HPDE6-E6E7 (cell line): Measurements from ENCODE around the gene CDX1.

ENCODE experiments used
- DNase-seq: peaks from one replicate; pipeline ENCODE4 v3.0.0; 2011; ENCODE audit warnings: missing footprints; ENCODE audit errors: extremely low spot score

The CDX1 gene

GRCh38 chr5:150163035-150163434, 3.5 kb upstream of the CDX1 start:
- no peak for DNase-seq

DNA sequence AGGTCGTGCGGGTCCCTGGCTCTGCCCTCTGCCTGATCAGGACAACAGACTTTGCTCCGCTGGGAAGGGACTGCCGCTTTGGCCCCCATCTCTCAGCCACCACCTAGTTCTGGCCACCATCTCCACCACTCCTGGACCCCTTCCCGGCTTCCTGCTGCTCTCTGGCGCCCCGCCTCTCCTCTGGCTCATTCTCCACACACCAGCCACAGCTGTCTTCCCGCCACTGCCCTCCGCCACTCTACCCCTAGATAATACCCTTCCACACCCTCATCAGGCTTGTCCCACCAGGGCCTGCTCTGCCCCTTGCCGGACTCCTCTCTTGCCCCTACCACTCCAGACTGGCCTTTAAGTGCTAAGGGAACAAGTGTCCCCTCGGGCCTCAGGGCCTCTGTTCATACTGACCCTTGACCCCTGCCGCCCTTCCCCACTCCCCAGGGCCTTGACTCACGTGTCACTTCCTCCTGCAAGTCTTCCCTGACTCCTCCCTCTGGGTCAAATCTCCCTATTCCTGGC, 3.0 kb upstream of the CDX1 start:
- no peak for DNase-seq

GRCh38 chr5:150164211-150164980, 2.2 kb upstream of the CDX1 start:
- no peak for DNase-seq

DNA sequence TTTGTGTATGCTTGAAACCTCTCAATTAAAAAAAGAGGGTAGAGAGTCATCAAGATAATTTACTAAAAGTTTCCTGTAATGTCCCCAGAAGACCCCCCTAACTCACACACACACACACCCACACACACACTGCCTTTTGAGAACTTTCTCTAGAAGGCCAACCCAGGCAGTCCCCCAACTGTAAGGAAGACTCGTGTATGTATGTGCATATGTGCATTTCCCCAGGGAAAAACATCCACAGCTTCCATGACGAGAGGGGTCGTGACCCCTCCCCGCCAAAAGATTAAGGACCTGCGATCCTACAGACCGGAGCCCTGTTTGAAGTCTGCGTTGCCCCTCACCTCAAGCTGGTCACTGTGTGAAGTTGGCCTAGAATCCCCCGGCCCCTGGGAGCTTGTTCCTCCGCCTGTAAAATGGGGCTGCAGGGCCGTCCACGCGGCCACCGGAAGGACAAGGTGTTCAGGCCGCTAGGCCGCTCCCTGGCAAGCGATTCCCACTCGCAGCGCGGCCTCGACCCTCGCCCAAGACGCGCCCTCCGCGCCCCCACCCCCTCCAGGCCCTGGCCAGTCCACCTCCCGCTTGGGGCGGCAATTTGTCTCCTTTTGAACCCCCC, 435 bp upstream of the CDX1 start:
- no peak for DNase-seq

- no peak for DNase-seq
These were observed 903 bp downstream of the CDX1 start for GRCh38 chr5:150167512-150167850.

GRCh38 chr5:150167908-150168307, 1.3 kb downstream of the CDX1 start:
- no peak for DNase-seq

DNA sequence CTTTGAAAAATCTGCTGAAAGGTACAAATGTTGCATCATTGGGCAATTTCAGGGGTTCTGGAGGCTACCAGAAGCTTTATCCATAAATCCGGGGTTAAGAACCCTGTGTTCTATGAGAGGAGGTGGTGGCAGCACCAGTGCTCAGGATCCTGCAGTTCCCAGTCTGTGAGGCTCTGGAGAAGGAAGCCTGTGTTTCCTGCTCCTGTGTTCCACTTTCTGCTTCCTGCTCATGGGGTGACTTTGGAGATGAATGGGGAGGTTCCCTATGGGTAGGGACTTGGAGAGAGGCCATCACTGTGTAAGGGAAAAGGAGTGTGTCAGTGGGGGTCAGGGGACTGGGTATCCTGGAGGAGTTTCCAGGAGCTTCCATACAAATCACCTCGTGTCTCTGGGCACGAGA, 2.3 kb downstream of the CDX1 start:
- DNase-seq, result no peak

DNA sequence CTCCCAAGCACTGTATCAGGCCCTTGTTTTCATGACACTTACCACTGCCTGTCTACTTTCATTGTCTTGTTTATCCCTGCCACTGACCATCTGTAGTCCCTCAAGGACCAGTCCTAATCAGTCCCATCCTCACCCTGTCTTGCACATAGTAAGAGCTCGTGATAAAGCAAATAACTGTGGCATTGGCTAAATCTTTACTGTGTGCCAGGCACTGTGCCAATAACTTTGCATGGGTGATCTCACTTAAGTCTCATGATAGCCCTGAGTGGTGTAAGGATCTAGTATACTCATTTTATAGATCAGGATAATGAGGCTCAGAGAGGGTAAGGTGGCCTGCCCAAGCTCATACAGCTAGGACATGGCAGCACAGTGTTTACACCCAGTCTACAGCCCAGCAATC, 5.6 kb downstream of the CDX1 start:
- no peak for DNase-seq

DNA sequence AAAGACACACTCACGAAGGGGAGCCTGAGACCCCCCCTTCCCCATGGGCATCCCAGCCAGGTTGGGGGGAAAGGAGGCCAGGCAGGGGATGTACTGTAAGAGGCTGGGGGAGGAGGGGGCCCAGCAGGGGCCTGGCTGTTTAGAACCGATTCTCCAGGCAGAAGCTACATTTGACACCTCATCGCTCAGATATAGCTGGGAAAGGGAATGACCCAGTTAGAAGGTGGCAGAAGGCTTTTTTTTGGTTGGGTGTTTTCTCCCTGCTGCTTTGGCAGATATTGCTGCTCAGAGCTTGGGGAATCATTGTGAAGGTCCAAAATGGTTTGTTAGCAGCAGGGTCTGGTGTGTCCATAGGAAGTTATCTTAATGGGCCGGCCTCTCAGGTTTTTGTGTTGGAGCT, 6.0 kb downstream of the CDX1 start:
- no peak for DNase-seq

DNA sequence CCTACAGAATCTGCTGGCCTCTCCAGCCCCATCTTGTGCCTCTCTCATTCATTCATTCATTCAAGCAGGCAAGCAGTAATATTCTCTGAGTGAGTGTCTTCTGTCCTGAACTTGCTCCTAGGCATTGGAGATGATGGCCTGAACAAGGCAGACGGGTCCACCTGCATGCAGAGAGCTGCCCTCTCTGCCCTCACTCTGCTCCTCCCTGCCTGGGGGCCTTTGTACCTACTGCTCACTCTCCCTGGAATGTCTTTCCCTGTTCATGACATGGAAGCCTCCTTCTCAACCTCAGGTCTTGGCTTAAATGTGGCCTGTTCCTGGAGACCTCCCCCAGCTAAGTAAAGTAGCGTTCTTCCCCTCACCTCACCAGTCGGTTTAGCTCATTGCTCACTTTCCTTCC, 6.6 kb downstream of the CDX1 start:
- no peak for DNase-seq

DNA sequence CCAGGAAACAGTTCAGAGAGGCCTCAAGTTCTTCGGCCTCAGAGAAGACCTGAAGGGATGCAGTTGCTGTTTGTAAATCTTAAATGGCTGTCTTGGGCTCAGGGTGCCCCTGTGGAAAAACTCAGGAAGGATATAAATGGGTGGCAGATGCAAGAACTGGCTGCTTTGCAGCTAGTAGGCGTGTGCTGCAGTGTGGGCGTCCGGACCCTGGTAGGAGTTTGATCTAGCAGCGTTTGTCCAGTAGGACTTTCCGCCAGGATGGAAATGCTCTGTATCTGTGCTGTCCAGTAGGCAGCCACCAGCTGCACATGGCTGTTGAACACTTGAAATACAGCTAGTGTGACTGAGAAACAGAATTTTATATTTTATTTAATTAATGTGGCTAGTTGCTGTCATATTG, 7.7 kb downstream of the CDX1 start:
- no peak for DNase-seq

GRCh38 chr5:150175076-150175475, 8.5 kb downstream of the CDX1 start:
- DNase-seq, result no peak

GRCh38 chr5:150175536-150175935, 9.0 kb downstream of the CDX1 start:
- DNase-seq, result peak; percentile 44

DNA sequence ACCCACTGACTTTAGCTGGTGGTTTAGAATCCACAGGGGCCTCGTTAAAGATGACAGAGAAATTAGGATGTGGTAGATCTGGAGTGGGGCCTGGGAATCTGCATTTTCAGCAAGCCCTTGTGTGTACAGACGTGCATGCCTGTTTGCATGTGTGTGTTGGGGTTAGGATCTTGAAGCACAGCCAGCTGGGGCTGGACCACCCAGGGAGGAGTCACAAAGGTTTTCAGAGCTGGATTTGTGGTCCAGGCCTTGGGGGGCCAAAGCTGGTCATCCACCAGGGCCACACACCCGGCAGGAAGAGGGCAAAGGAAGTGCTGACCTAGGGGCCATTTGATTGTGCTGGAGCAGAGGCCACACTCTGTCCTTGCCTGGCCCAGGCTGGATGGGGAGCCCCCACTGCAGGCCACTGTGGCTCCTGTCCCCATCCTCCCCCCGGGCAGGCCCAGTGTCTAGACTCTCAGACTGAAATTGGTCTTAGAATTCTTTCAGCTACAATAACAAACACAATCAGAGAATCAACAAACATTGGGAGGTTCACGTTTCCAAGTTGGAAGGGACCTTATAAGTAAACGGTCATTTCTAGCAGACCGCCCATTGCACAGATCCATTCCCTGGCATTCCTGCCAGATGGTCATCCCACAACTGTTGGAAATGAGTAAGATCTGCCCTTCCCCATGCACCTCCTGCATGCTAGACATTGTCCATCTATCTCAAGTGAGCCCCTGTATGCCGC, 10.3 kb downstream of the CDX1 start:
- no peak for DNase-seq

GRCh38 chr5:150177721-150178120, 11.1 kb downstream of the CDX1 start:
- no peak for DNase-seq

- no peak for DNase-seq
These were observed 11.7 kb downstream of the CDX1 start for GRCh38 chr5:150178262-150178661.

DNA sequence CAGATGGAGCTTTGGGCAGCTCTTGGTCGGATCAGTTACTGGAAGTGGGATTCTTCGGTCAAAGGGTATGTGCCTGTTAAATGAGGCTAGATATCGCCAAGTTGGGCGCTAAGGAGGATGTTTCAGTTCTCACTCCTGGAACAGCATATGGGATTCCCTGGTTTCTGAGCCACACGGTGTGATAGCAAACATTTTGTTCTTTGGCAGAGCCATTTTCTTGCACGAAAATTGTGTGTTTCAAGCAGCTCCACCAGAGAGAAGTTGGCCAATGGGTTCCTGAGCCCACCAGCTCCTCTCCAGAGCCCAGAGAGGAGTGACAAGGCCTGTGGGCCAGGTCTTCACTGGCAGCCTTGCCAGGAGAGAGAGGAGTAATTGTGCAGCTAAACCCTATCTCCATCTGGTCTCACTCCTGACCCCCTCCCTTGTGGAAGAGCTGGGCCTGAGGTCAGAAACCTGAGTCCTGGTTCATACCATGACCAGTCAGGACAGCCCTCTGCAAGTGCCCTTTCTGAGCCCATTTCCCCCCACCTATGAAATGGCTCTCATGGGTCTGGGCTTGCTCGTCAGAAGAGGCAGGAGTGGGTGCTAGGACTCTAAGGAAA, 12.5 kb downstream of the CDX1 start:
- no peak for DNase-seq

DNA sequence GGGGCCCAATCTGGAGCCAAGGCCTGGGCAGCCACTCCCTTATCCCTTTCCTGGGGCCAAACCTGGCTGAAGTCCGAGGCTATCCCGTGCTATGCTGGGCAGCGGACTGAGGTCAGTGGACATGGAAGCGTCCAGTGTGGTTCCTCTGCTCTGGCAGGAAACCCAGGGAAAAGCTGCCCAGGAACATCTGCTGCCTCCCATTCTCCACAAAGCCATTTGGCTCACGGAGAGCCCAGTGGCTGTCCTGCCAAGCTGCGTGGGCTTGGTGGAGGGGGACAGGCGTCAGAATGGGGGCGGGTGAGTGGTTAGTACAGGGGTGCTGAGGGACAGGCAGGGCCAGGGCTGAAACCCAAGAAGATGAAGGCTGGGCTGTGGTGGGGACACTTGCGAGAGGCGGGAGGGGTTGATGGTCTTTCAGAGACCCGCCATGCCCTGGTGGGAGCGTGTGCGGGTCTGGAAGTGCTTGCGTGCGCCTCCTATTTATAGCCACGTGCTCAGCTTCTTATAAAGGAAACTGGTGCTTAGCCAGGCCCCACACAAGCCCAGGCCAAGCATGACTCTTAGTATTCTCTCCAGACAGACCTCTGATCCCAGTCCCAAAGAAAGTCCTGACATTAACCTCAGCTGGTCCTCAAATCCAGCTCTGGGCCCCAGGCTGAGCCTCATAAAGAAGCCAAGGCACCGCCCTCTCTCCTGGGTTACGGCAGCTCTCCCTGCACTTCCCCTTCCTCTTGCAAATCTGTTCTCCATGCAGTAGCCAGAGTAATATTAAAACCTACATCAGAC, 13.9 kb downstream of the CDX1 start:
- no peak for DNase-seq

- no peak for DNase-seq
These were observed 14.4 kb downstream of the CDX1 start for GRCh38 chr5:150181027-150181426.

GRCh38 chr5:150181766-150182545, 15.4 kb downstream of the CDX1 start:
- no peak for DNase-seq

DNA sequence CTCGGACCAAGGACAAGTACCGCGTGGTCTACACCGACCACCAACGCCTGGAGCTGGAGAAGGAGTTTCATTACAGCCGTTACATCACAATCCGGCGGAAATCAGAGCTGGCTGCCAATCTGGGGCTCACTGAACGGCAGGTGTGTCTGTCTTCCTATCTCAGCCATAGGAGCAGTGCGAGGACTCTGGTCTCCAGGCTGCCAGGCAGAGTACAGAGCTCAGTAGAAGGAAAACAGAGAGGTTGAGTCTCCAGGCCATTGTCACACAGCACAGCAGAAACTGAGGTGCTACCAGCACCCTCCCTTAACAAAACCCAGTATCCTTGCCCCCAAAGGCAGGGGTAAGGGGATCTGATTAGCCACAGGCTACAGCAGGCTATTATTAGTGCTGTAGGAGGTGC, 16.2 kb downstream of the CDX1 start:
- no peak for DNase-seq
